NCI-H226 (cell line): ENCODE data around the gene OR6J1.
"Not testable (repeated sequence)": the region's sequence is repeated elsewhere in the genome, so short reads cannot be mapped to it uniquely, and the experiment has no call there.

Experiments used
- DNase-seq: peaks from one replicate; pipeline ENCODE4 v3.0.0-alpha.2; 2015

The OR6J1 gene

GRCh38 chr14:22601456-22601855, 42.7 kb downstream of the OR6J1 start:
- DNase-seq = no peak

GRCh38 chr14:22600027-22600426, 44.1 kb downstream of the OR6J1 start:
- no peak for DNase-seq

GRCh38 chr14:22599349-22599748, 44.8 kb downstream of the OR6J1 start:
- DNase-seq = no peak

GRCh38 chr14:22598896-22599244, 45.3 kb downstream of the OR6J1 start:
- peak; percentile 58 for DNase-seq

- DNase-seq = peak; percentile 57
Observed at GRCh38 chr14:22598099-22598895, 45.9 kb downstream of the OR6J1 start, which contains the start of gene ABHD4. Gene ABHD4, plus strand, starts transcription at chr14:22598300. Its CDS starts 7 bp downstream, at chr14:22598307.

GRCh38 chr14:22597771-22598098, 46.4 kb downstream of the OR6J1 start:
- DNase-seq = no peak

GRCh38 chr14:22597265-22597664, 46.9 kb downstream of the OR6J1 start:
- DNase-seq = no peak

GRCh38 chr14:22596354-22596879, 47.7 kb downstream of the OR6J1 start:
- DNase-seq = no peak

- peak; percentile 60 for DNase-seq
Observed at GRCh38 chr14:22594156-22594716, 49.9 kb downstream of the OR6J1 start.

- DNase-seq = no peak
Observed at GRCh38 chr14:22593601-22594000, 50.6 kb downstream of the OR6J1 start.

GRCh38 chr14:22593189-22593588, 51.0 kb downstream of the OR6J1 start:
- DNase-seq = no peak

GRCh38 chr14:22589096-22589839, 54.9 kb downstream of the OR6J1 start, which contains the start of gene DAD1:
Gene DAD1, minus strand, starts transcription at chr14:22589224. Its CDS starts 67 bp downstream, at chr14:22589157.
- peak; percentile 97 for DNase-seq

- no peak for DNase-seq
Observed at GRCh38 chr14:22588526-22589095, 55.5 kb downstream of the OR6J1 start.

GRCh38 chr14:22587677-22588422, 56.3 kb downstream of the OR6J1 start:
- DNase-seq = not testable (repeated sequence)

GRCh38 chr14:22587247-22587646, 56.9 kb downstream of the OR6J1 start:
- no peak for DNase-seq

GRCh38 chr14:22583994-22584393, 60.2 kb downstream of the OR6J1 start:
- DNase-seq = no peak
